Activated naive CD4-positive, alpha-beta T cell (primary cell): Measurements from ENCODE around the gene WDPCP.
"Not testable (repeated sequence)": the region's sequence is repeated elsewhere in the genome, so short reads cannot be mapped to it uniquely, and the experiment has no call there.

Experiments
- DNase-seq, 4 experiments: peaks; one replicate each; lab custom pipeline; 2025; lab: John Stamatoyannopoulos, UW

Gene WDPCP, protein sequence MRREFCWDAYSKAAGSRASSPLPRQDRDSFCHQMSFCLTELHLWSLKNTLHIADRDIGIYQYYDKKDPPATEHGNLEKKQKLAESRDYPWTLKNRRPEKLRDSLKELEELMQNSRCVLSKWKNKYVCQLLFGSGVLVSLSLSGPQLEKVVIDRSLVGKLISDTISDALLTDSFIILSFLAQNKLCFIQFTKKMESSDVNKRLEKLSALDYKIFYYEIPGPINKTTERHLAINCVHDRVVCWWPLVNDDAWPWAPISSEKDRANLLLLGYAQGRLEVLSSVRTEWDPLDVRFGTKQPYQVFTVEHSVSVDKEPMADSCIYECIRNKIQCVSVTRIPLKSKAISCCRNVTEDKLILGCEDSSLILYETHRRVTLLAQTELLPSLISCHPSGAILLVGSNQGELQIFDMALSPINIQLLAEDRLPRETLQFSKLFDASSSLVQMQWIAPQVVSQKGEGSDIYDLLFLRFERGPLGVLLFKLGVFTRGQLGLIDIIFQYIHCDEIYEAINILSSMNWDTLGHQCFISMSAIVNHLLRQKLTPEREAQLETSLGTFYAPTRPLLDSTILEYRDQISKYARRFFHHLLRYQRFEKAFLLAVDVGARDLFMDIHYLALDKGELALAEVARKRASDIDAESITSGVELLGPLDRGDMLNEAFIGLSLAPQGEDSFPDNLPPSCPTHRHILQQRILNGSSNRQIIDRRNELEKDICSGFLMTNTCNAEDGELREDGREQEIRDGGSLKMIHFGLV

DNA sequence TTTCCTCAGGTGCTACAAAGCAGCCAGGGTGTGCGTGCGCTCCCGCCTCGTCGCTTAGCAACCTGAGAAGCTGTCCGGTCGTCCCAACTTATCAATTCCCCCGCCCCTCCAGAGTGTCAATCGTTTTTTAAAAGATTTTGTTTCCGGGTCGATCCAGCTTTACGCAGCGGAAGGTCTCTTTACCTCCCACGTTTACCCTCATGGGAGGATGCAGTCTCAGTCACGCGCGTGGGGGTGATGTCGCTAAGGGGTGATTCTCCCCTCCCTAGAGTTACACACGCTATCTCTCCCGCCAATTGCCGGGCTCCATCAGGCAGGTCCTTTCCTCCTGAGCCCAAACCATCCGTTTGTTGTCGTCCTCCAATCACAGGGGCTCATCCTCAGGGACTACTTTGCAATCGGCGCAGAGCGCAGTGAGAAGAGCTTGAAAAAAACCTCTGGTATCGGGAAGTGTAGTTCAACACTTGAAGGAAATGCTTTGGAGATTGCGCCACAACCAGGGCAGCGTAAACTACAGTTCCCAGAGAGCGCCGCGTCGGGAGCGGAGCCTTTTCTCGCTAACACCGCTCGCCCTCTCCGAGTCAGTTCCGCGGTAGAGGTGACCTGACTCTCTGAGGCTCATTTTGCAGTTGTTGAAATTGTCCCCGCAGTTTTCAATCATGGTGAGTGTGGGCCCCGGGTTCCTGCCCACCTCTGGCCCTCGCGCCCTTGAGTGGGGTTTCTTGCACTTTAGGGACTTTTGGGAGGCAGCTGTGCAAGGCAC, at the start of gene WDPCP, which contains the start of gene MDH1:
Gene WDPCP (minus strand): TSS at position 93 of the 763 bp plus-strand sequence. CDS start 206 bp downstream, outside the sequence.
Gene MDH1 (plus strand): TSS at position 579 of the 763 bp plus-strand sequence. CDS start 81 bp downstream, at position 660.
- peak; percentile 92 to 95 (median 93) for DNase-seq

DNA sequence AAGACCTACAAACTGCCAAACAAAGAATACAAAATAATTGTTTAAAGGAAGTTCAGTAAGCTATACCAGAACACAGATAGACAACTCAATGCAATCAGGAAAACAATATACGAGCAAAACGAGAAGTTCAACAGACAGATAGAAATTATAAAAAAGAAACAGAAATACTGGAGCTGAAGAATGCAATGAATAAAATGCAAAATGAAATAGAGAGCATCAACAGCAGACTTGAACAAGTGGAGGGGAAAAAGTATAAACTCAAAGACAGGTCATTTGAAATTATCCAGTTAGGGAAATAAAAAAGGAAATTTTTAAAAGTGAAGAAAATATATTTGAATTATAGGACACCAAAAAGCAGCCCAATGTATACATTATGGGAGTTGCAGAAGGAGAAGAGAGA, 44.1 kb upstream of the WDPCP start:
- DNase-seq, result no peak

GRCh38 chr2:63631501-63631900, 43.2 kb upstream of the WDPCP start:
- no peak for DNase-seq

- no peak for DNase-seq
Measured at GRCh38 chr2:63628403-63628942, 40.2 kb upstream of the WDPCP start.

GRCh38 chr2:63627866-63628265, 39.6 kb upstream of the WDPCP start:
- no peak for DNase-seq

- not testable (repeated sequence) for DNase-seq
Measured at GRCh38 chr2:63623763-63624162, 35.5 kb upstream of the WDPCP start.

DNA sequence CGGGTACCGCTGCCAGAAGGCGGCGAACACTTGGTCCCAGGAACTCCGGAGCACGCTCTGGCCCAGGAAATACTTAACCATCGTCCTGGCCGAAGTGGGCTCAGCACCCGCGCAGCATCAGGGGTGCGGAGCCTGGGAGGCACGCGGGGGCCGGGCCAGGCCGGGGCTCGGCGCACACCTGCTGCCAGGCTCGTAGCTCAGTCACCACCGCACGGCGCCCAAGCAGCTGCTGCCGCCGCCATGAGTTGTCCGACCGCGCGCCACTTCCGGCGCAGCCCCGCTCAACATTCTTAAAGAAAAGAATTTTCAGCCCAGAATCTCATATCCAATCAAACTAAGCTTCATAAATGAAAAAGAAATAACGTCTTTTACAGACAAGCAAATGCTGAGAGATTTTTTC, 34.5 kb upstream of the WDPCP start:
- DNase-seq, result no peak

- no peak for DNase-seq
Measured at GRCh38 chr2:63619328-63619727, 31.1 kb upstream of the WDPCP start.

GRCh38 chr2:63617366-63617765, 29.1 kb upstream of the WDPCP start:
- DNase-seq, result no peak

GRCh38 chr2:63614983-63615945, 27.0 kb upstream of the WDPCP start:
- no peak for DNase-seq

GRCh38 chr2:63614448-63614968, 26.2 kb upstream of the WDPCP start:
- no peak for DNase-seq

DNA sequence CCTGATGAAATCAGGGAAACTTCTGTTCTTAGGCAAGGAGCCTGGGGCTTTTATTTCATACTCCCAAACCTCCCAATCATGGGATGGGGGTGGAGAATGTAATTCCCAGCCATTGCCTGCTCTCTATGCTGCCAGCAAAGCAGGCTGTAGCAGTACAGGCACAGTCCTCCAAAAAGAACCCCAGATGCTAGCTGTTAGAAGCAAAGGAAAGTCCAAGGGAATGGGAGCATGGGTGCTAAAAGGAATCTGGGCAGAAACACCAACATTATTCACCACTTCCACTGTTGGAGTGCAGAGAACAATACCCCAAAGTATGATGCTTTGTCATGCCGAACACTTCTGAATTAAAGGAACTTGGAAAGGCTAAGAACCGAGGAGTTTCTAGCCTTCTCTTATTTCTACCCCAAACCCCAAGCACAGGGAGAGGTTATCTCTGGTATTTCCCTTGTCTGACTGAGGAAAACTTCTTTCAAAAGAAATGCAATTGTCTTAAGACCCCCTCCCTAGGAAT, 25.2 kb upstream of the WDPCP start:
- DNase-seq, result no peak

- no peak for DNase-seq
Measured at GRCh38 chr2:63610525-63610924, 22.2 kb upstream of the WDPCP start.

DNA sequence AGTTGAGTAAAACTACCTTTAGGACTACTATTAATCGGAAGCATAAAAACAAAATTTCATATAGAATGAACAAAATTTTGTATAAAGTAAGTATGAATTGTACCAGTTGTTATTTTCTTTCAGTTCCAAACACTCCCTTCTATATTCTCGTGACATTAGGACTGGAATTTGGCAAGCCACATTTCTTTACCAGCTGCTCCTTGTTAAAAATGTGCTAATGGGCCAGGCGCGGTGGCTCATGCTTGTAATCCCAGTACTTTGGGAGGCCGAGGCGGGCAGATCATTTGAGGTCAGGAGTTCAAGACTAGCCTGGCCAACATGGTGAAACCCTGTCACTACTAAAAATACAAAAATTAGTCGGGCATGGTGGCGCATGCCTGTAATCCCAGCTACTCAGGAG, 20.6 kb upstream of the WDPCP start:
- not testable (repeated sequence) for DNase-seq

- DNase-seq, result no peak
Measured at GRCh38 chr2:63604666-63605065, 16.4 kb upstream of the WDPCP start.

- no peak for DNase-seq
Measured at GRCh38 chr2:63600881-63601460, 12.7 kb upstream of the WDPCP start.

- DNase-seq, result no peak
Measured at GRCh38 chr2:63598981-63599380, 10.7 kb upstream of the WDPCP start.

- DNase-seq, result no peak
Measured at GRCh38 chr2:63596401-63596883, 8.2 kb upstream of the WDPCP start.

DNA sequence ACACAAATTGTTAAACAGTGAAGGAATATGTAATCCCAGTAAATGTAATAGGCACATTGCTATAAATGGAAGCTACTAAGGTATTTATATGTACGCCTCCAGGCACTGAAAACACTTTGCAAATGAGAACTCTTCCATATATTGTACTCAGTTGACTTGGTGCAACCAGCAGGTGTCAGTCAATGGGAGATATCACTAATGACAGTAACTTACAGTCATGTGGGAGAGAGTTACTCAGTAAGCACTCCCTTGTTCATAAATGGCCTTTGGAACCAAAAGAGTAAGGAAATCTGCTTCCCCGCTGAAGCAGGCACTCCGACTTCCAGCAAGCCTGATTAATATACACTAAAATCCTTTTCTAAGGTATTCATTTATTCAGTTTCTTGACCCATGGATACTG, 6.4 kb upstream of the WDPCP start:
- DNase-seq, result no peak
